Loucy (cell line): ENCODE results near the gene CHURC1.

Experiments
- CTCF ChIP-seq: fragments of 200-600 bp; sonication (generic); conservative IDR thresholded peaks from 2 replicates; pipeline ENCODE4 v1.5.1; 2014; ENCODE audit warnings: mild to moderate bottlenecking, antibody characterized with exemption, low read length
- EZH2phosphoT487 ChIP-seq: fragments of 200-600 bp; IDR thresholded peaks from 2 replicates; pipeline ENCODE4 v1.6.1; 2018; ENCODE audit warnings: antibody characterized with exemption, mild to moderate bottlenecking, moderate library complexity, borderline replicate concordance

GRCh38 chr14:64910847-64911495 is 3.3 kb upstream of the CHURC1 start:
- peak; percentile 55 for TF ChIP-seq CTCF
- TF ChIP-seq EZH2phosphoT487: no peak
